ENCODE measurements around the gene LRP1B.

GRCh38 chr2:140344838-140345237, 1786.0 kb downstream of the LRP1B start:
- TF ChIP-seq GATA3 (IDR thresholded peaks at IDR 0.05; ENCODE audit: low read depth, low read length): no peak
- TF ChIP-seq GATA2 (IDR thresholded peaks at IDR 0.05; ENCODE audit: low read depth, low read length): no peak
